ENCODE measurements around the gene UPK3A.
"Not testable (repeated sequence)": the region's sequence is repeated elsewhere in the genome, so short reads cannot be mapped to it uniquely, and the experiment has no call there.

The UPK3A gene

DNA sequence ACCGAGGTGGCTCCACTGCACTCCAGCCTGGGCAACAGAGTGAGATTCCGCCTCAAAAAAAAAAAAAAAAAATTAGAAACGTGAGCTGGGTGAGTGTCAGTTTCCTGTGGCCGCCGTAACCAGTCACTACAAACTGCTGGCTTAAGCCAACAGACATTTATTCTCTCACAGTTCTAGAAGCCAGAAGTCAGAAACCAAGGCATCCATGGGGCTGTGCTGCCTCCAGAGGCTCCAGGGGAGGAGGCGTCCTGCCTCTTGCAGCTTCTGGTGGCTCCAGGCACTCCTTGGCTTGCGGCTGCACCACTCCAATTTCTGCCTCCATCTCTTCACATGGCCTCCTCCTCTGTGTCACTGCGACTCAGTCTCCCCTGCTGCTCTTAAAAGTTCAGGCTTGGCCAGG is 32.9 kb upstream of the UPK3A start:
- no peak overlapping the region for H3K27ac ChIP-seq
- H3K9me3 ChIP-seq (replicated peaks in 1 of 11): no peaks in the 10 kb centered on the region
- peaks cover 0 to 26% (median 14%) of the 10 kb centered on the region in 10 experiments; a peak in 14 of 20 replicates for H3K4me1 ChIP-seq
- no peaks in the 10 kb centered on the region for H4K20me1 ChIP-seq
- no peak overlapping the region for H3K4me2 ChIP-seq
- H3K36me3 ChIP-seq: no peaks in the 10 kb centered on the region
- no peak overlapping the region for H3K4me3 ChIP-seq
- H3K27me3 ChIP-seq: no peaks in the 10 kb centered on the region
- H3K9ac ChIP-seq: no peak overlapping the region
- no peak for TF ChIP-seq Cebpa-rat (IDR thresholded peaks at IDR 0.05)

DNA sequence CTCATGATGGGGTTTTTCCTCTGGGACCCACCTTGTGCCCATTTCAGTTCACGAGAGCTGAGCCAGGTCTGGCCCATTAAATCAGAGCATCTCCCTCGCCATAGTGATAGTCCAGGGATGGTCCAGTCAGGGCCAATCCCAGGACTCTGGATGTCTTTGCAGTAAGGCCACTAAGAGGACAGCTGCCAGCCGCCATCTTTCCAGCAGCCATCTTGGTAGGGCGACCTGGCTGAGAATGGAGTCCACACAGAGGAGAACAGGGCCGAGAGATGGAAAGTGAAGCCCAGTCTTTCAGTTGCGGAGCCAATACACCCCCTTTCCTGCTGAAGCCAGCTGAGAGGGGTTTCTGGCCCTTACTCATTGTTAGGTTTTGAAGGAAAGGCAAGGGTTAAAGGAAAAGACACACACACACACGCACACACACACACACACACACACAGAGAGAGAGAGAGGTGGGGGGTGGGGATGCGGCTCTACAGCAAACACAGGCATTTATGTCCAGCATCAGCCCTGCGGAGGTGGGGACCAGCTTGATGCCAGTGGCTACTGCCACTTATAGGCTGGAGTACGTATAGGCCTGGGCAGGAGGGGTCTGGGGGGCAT is 31.6 kb upstream of the UPK3A start:
- no peaks in the 10 kb centered on the region for H3K36me3 ChIP-seq
- no peak overlapping the region for H3K27ac ChIP-seq
- H3K4me3 ChIP-seq: no peak overlapping the region
- H3K4me1 ChIP-seq: peaks cover 0 to 22% (median 11%) of the 10 kb centered on the region in 10 experiments; a peak in 9 of 20 replicates
- H3K27me3 ChIP-seq: no peaks in the 10 kb centered on the region
- H4K20me1 ChIP-seq: no peaks in the 10 kb centered on the region
- H3K9me3 ChIP-seq (replicated peaks in 1 of 11): no peaks in the 10 kb centered on the region
- TF ChIP-seq Cebpa-rat (IDR thresholded peaks at IDR 0.05): no peak
- H3K4me2 ChIP-seq: no peak overlapping the region
- H3K9ac ChIP-seq: no peak overlapping the region

DNA sequence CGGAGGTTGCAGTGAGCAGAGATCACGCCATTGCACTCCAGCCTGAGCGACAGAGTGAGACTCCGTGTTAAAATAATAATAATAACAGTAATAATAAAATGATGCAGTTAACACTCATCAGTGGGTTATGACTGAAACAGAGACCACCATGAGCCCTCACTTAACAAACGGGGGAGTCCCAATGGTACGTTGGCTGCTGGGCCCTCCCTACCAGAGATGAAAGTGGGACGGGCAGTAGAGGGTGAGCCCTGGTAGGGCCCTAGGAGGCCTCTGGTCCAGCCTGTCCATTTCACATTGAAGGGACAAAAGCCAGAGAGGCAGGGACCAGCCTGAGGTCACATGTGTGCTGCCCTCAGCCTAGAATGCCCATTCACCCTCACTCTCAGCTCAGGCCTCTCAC is 30.4 kb upstream of the UPK3A start:
- peaks cover 0 to 15% (median 9%) of the 10 kb centered on the region in 10 experiments; a peak in 14 of 20 replicates for H3K4me1 ChIP-seq
- no peak overlapping the region for H3K27ac ChIP-seq
- H4K20me1 ChIP-seq: no peaks in the 10 kb centered on the region
- TF ChIP-seq Cebpa-rat (IDR thresholded peaks at IDR 0.05): no peak
- no peak overlapping the region for H3K4me2 ChIP-seq
- no peak overlapping the region for H3K9ac ChIP-seq
- no peak overlapping the region for H3K4me3 ChIP-seq
- H3K36me3 ChIP-seq: no peaks in the 10 kb centered on the region
- H3K9me3 ChIP-seq (replicated peaks in 1 of 11): no peaks in the 10 kb centered on the region
- no peaks in the 10 kb centered on the region for H3K27me3 ChIP-seq

DNA sequence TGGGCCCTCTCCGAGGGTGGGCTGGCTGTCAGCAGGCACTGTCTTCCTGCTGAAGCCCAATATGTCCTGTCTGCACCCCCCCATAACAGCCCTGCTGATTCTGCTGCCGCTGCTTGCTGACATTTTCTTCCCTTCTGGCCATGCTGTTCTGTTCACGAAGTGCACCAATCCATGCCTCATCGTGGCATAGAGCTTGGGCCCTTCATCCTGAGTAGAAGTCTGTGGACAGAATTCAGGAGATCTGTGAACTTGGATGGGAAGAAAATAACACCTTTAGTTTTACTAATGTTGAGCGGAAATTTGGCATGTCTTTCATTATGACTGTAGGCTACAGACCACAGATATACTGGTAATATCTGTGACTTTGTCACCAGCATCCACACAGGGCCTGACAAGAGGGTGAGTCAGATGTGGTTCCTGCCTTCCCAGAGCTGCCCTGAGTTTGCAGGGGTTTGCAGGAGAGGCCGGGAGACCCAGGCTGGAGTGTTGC is 29.9 kb upstream of the UPK3A start:
- H3K4me3 ChIP-seq: no peak overlapping the region
- H3K27ac ChIP-seq: no peak overlapping the region
- H3K4me1 ChIP-seq: peaks cover 0 to 18% (median 12%) of the 10 kb centered on the region in 10 experiments; a peak in 16 of 20 replicates
- no peaks in the 10 kb centered on the region for H3K9me3 ChIP-seq (replicated peaks in 1 of 11)
- H4K20me1 ChIP-seq: no peaks in the 10 kb centered on the region
- no peak overlapping the region for H3K9ac ChIP-seq
- H3K36me3 ChIP-seq: no peaks in the 10 kb centered on the region
- H3K4me2 ChIP-seq: no peak overlapping the region
- H3K27me3 ChIP-seq: no peaks in the 10 kb centered on the region
- no peak for TF ChIP-seq Cebpa-rat (IDR thresholded peaks at IDR 0.05)

DNA sequence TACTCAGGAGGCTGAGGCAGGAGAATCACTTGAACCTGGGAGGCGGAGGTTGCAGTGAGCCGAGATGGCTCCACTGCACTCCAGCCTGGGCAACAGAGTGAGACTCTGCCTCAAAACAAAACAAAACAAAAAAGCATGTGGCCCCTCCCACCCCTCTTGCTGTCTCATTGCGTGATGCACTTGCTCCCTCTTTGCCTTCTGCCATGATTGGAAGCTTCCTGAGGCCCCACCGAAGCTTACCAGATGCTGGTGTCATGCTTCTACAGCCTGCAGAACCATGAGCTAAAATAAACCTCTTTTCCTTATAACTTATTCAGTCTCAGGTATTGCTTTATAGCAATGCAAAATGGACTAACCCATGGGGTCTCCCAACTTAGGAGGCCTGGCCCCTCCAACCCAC is 26.8 kb upstream of the UPK3A start:
- H3K4me3 ChIP-seq, H3K4me2 ChIP-seq: not testable (repeated sequence)
- peaks cover 31 to 38% (median 36%) of the 10 kb centered on the region in 10 experiments for H3K4me1 ChIP-seq

DNA sequence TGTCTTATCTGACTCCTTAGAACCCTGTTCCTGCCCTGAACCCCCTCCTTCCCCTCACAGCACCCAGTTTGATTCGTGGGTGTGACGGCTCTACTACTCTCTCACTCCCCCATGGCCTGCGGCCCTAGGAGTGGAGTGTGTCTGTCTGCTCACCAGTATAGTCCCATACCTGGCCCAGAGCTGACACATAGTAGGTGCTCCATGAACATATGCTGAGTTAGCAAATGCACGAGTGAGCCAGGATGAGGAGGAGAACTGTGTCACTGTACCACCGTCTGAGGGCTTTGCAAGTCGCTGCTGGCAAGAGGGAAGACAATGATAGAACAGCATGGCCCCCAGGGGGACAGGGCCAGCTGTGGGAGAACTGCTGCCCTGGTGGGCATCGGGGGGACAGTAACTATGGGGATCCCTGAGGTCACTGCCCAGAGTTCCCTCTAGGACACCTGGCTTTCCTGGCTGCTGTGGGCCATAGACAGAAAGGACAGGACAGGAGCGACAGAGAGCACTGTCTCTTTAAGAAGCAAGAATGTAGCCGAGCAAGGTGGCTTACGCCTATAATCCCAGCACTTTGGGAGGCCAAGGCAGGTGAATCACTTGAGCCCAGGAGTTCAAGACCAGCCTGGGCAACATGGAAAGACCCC is 24.9 kb upstream of the UPK3A start:
- no peak for TF ChIP-seq Cebpa-rat (IDR thresholded peaks at IDR 0.05)
- Histone ChIP-seq H3K4me3 (no peak overlapping the region), H3K4me2 (peak overlapping the region in 10 of 11 experiments; percentile 16 to 98 (median 98); a peak in 18 of 22 replicates), H3K36me3 (no peaks in the 10 kb centered on the region), H3K27ac (peak overlapping the region in 3 of 11 experiments; percentile 1 to 11 (median 6); a peak in 3 of 22 replicates), H3K27me3 (no peaks in the 10 kb centered on the region), H3K4me1 (peaks cover 50 to 57% (median 55%) of the 10 kb centered on the region in 10 experiments), H4K20me1 (peaks cover 0 to 19% (median 9%) of the 10 kb centered on the region in 11 experiments; a peak in 16 of 22 replicates), H3K9me3 (replicated peaks in 1 of 11) (no peaks in the 10 kb centered on the region), H3K9ac (peak overlapping the region in 1 of 11 experiments; percentile 30; a peak in 1 of 22 replicates)

More for the DNA sequence above, 26.8 kb upstream of the UPK3A start:
- peaks cover 0 to 16% (median 6%) of the 10 kb centered on the region in 11 experiments; a peak in 16 of 22 replicates for H4K20me1 ChIP-seq
- H3K27me3 ChIP-seq; H3K36me3 ChIP-seq; H3K27ac ChIP-seq; H3K9me3 ChIP-seq (replicated peaks in 1 of 11); H3K9ac ChIP-seq: not testable (repeated sequence)

DNA sequence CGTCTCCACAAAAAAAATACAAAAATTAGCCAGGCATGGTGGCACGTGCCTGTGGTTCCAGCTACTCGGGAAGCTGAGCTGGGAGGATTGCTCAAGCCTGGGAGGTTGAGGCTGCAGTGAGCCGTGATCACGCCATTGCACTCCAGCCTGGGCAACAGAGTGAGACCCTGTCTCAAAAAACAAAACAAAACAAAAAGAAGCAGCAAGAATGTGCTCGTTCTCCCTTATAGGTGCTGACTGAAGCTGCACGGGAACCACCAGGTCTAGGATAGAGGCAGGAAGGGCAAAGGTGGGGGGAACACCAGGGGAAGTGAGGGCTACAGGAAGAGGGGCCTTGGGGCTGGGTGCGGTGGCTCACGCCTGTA is 24.4 kb upstream of the UPK3A start:
- Histone ChIP-seq H3K27ac (peak overlapping the region in 2 of 11 experiments; percentile 6 to 76; a peak in 2 of 22 replicates), H3K9ac (peak overlapping the region in 1 of 11 experiments; percentile 30; a peak in 1 of 22 replicates), H3K4me1 (peaks cover 51 to 62% (median 59%) of the 10 kb centered on the region in 10 experiments), H4K20me1 (peaks cover 0 to 19% (median 9%) of the 10 kb centered on the region in 11 experiments; a peak in 16 of 22 replicates), H3K4me2 (peak overlapping the region in 10 of 11 experiments; percentile 16 to 98 (median 98); a peak in 19 of 22 replicates)
- not testable (repeated sequence) for H3K36me3 ChIP-seq; H3K9me3 ChIP-seq (replicated peaks in 1 of 11); H3K4me3 ChIP-seq; H3K27me3 ChIP-seq

DNA sequence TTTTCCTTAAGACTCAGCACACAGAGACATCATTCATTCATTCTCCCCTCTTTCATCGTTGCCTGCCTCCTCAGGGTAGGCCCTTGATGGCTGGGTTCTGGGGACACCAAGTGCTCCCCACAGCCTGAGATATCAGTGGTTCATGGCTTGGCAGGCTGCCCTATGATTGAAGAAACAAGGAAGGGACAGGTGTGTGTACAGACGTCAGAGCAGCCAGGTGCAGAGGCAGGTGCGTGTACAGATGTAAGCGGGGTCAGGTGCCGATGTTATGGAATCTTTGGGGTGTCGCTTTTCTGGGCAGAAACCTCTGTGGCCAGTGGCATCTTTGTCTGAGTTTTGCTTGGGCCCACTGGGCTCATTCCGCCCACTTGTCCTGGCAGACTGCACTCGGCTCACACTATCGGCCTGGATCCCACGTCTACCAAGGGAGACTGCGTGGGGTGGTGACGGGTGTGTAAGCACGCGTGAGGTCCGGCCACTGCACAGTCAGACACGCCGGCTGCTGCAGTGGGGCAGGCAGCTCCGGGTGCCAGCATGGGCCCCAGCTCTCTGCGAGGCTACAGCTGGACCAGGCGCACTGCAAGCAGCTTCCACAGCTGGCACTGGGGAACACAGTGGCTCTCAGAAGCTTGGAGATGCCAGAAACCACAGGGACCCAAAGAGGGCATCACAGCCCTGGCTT is 23.2 kb upstream of the UPK3A start:
- Histone ChIP-seq H3K27me3 (no peaks in the 10 kb centered on the region), H3K9ac (peak overlapping the region in 7 of 11 experiments; percentile 28 to 72 (median 51); a peak in 12 of 22 replicates), H3K4me2 (peak overlapping the region; percentile 80 to 98 (median 97)), H3K4me3 (peak overlapping the region in 1 of 10 experiments; percentile 38; a peak in 2 of 20 replicates), H3K9me3 (replicated peaks in 1 of 11) (no peaks in the 10 kb centered on the region), H4K20me1 (peaks cover 0 to 19% (median 9%) of the 10 kb centered on the region in 11 experiments; a peak in 16 of 22 replicates), H3K36me3 (no peaks in the 10 kb centered on the region), H3K4me1 (peaks cover 51 to 73% (median 69%) of the 10 kb centered on the region in 10 experiments), H3K27ac (peak overlapping the region in 7 of 11 experiments; percentile 23 to 88 (median 75); a peak in 11 of 22 replicates)
- TF ChIP-seq Cebpa-rat (IDR thresholded peaks at IDR 0.05): no peak

Data from BLaER1 treated with 17β-estradiol and CSF1 and Interleukin-3, amounts not matched to agents 10 nM and 100 nM (cell line).